Endothelial cell (in vitro differentiated cells): ENCODE measurements around the gene LYRM1. TPM values are rescaled to one million over a fixed set of nuclear protein-coding genes. Genes with fewer than 3 reads are reported as not detected.

Experiments
- DNase-seq: peaks from one replicate; pipeline ENCODE4 v3.0.0; 2021; ENCODE audit warnings: low spot score
- H3K27ac Mint-ChIP-seq: one replicate; pipeline ENCODE4 v1.8.0; 2021; ENCODE audit warnings: mixed read lengths, inconsistent platforms; ENCODE audit not compliant: unreplicated experiment
- H3K27me3 Mint-ChIP-seq: one replicate; pipeline ENCODE4 v1.8.0; 2021; ENCODE audit warnings: mild to moderate bottlenecking, moderate library complexity, mixed read lengths, inconsistent platforms; ENCODE audit not compliant: unreplicated experiment
- H3K36me3 Mint-ChIP-seq: one replicate; pipeline ENCODE4 v1.8.0; 2021; ENCODE audit warnings: mild to moderate bottlenecking, low read depth, mixed read lengths, inconsistent platforms; ENCODE audit not compliant: unreplicated experiment
- H3K4me1 Mint-ChIP-seq: one replicate; pipeline ENCODE4 v1.8.0; 2021; ENCODE audit warnings: mild to moderate bottlenecking, mixed read lengths, inconsistent platforms; ENCODE audit not compliant: unreplicated experiment
- H3K4me3 Mint-ChIP-seq: one replicate; pipeline ENCODE4 v1.8.0; 2021; ENCODE audit warnings: mild to moderate bottlenecking, mixed read lengths, inconsistent platforms; ENCODE audit not compliant: unreplicated experiment
- H3K9me3 Mint-ChIP-seq: one replicate; pipeline ENCODE4 v1.8.0; 2021; ENCODE audit warnings: mixed read lengths, inconsistent platforms; ENCODE audit not compliant: unreplicated experiment
- total RNA-seq: library from RNA; stranded (reverse); fragmentation: NEBNext Ultra II Directional; extraction: Animal tissue kit (Norgen Biotek cat#: 25700); gene quantifications from one replicate; pipeline ENCODE4 v1.2.1, GENCODE V29; 2021; ENCODE audit not compliant: unreplicated experiment
- TF ChIP-seq, protein P1 (sequence below): fragments of 200-600 bp; sonication (generic); IDR thresholded peaks from one replicate; pipeline ENCODE4 v1.5.0; 2021; ENCODE audit warnings: antibody characterized with exemption; ENCODE audit not compliant: unreplicated experiment

The LYRM1 gene
- total RNA-seq, 1 donor from 2014 or later, result 14.0 TPM

- Mint-ChIP-seq H3K9me3 (no peaks in the 10 kb centered on the region), H3K27me3 (no peaks in the 10 kb centered on the region), H3K4me1 (no peaks in the 10 kb centered on the region), H3K36me3 (peaks cover 4% of the 10 kb centered on the region), H3K27ac (no peak overlapping the region), H3K4me3 (no peak overlapping the region)
- TF ChIP-seq, protein P1, sequence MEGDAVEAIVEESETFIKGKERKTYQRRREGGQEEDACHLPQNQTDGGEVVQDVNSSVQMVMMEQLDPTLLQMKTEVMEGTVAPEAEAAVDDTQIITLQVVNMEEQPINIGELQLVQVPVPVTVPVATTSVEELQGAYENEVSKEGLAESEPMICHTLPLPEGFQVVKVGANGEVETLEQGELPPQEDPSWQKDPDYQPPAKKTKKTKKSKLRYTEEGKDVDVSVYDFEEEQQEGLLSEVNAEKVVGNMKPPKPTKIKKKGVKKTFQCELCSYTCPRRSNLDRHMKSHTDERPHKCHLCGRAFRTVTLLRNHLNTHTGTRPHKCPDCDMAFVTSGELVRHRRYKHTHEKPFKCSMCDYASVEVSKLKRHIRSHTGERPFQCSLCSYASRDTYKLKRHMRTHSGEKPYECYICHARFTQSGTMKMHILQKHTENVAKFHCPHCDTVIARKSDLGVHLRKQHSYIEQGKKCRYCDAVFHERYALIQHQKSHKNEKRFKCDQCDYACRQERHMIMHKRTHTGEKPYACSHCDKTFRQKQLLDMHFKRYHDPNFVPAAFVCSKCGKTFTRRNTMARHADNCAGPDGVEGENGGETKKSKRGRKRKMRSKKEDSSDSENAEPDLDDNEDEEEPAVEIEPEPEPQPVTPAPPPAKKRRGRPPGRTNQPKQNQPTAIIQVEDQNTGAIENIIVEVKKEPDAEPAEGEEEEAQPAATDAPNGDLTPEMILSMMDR, result no peak
- no peak for DNase-seq
Measured at GRCh38 chr16:20930365-20930690, 29.8 kb downstream of the LYRM1 start.

- DNase-seq, result no peak
- Mint-ChIP-seq H3K27ac (no peak overlapping the region), H3K27me3 (no peaks in the 10 kb centered on the region), H3K36me3 (no peaks in the 10 kb centered on the region), H3K9me3 (no peaks in the 10 kb centered on the region), H3K4me3 (no peak overlapping the region), H3K4me1 (no peaks in the 10 kb centered on the region)
- TF ChIP-seq, protein P1, result no peak
Measured at GRCh38 chr16:20931066-20931600, 30.6 kb downstream of the LYRM1 start.

DNA sequence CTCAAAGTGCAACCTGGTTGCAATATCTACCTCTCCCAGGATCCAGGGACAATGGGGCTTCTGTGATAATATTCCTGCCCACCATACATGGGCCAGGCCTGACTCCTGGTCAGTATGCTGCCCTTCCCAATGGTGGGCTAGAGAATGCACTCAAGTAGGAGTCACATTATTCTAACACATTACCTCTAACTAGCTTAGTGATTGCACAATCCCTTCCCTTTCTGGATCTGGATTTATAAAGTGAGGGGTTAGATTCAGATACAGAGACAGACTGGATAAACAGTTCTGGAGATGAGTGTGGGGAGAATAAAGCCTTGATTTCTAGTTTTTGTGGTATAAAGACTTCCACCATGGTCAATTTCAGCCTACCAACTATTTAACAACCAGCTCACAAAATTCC, 33.0 kb downstream of the LYRM1 start:
- Mint-ChIP-seq H3K4me3 (no peak overlapping the region), H3K27me3 (peaks cover under 1% of the 10 kb centered on the region), H3K9me3 (no peaks in the 10 kb centered on the region), H3K36me3 (no peaks in the 10 kb centered on the region), H3K27ac (no peak overlapping the region), H3K4me1 (no peaks in the 10 kb centered on the region)
- no peak for DNase-seq
- TF ChIP-seq, protein P1, result no peak

DNA sequence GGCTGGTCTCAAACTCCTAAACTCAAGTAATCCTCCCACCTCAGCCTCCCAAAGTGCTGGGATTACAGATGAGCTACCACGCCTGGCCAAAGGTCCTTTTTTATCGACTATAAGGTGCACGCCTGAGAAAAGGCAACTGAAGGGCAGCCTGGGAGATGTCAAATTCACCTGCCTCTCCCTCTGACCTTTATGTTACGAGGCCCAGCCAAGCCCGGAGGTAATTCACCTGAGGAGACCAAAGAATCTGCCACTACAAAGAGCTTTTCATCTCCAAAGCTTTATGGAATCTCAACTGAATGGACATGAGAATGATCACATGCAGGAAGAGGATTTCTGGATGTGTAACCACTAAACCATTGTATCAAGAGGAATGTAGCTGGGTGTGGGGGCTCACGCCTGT, 37.2 kb downstream of the LYRM1 start:
- H3K4me1 Mint-ChIP-seq, result no peaks in the 10 kb centered on the region
- peaks cover 2% of the 10 kb centered on the region for H3K27me3 Mint-ChIP-seq
- no peak for DNase-seq
- H3K9me3 Mint-ChIP-seq, result no peaks in the 10 kb centered on the region
- no peaks in the 10 kb centered on the region for H3K36me3 Mint-ChIP-seq
- H3K27ac Mint-ChIP-seq, result no peak overlapping the region
- TF ChIP-seq, protein P1, result no peak
- H3K4me3 Mint-ChIP-seq, result no peak overlapping the region

DNA sequence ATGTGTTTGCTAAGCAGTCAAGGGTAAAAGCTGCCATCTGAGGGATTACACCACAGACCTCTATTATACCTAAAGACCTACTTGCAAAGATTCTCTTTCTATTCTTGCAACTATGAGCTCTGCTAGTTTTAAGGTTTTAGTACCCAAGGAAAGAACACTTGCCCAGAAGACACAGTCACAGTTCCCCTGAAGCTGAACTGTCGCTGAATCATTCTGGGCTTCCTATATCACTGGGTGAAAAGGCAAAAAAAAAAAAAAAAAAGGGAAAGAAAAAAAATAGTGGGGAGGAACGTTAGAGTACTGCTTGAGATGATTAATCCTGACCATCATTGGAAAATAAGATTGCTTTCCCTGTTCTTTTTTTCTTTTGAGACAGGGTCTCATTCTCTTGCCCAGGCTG, 37.9 kb downstream of the LYRM1 start:
- TF ChIP-seq, protein P1, result no peak
- H3K9me3 Mint-ChIP-seq, result no peaks in the 10 kb centered on the region
- no peaks in the 10 kb centered on the region for H3K36me3 Mint-ChIP-seq
- H3K4me1 Mint-ChIP-seq, result no peaks in the 10 kb centered on the region
- H3K4me3 Mint-ChIP-seq, result no peak overlapping the region
- no peak overlapping the region for H3K27ac Mint-ChIP-seq
- H3K27me3 Mint-ChIP-seq, result peaks cover 2% of the 10 kb centered on the region
- no peak for DNase-seq
